Psoas muscle (tissue), 8 donors: ENCODE results near the gene EYA4. TPM values are rescaled to one million over a fixed set of nuclear protein-coding genes. Genes with fewer than 3 reads are reported as not detected.

Experiments
- ATAC-seq, 4 donors: fragments of 200-7000 bp; cut with Tn5 transposase; one replicate each; pipeline ENCODE4 v1.9.1; 2020; ENCODE audit warnings: moderate library complexity in 3 of 4, mild to moderate bottlenecking in 2 of 4
- DNase-seq, 2 donors: peaks; one replicate each; pipeline ENCODE4 v3.0.0-alpha.2; 2020
- H3K27ac ChIP-seq: fragments of 200-600 bp; one replicate; pipeline ENCODE4 v1.8.0; 2022
- H3K27me3 ChIP-seq, 3 donors: fragments of 200-600 bp in 1 of 3; one replicate each; pipeline versions ENCODE4 v1.6.1 to v1.8.0; 2013 to 2022; ENCODE audit warnings: low read length in 2 of 3, mild to moderate bottlenecking in 2 of 3, moderate library complexity in 1 of 3; ENCODE audit not compliant: insufficient read depth in 3 of 3
- H3K36me3 ChIP-seq, 2 donors: fragments of 200-600 bp in 1 of 2; one replicate each; pipeline versions ENCODE4 v1.6.1 to v1.8.0; 2013 to 2022; ENCODE audit warnings: low read depth in 1 of 2, mild to moderate bottlenecking in 1 of 2, moderate library complexity in 1 of 2; ENCODE audit not compliant: insufficient read depth in 1 of 2
- H3K4me1 ChIP-seq: fragments of 200-600 bp; one replicate; pipeline ENCODE4 v1.8.0; 2022
- H3K4me3 ChIP-seq: fragments of 200-600 bp; one replicate; pipeline ENCODE4 v1.8.0; 2022; ENCODE audit warnings: mild to moderate bottlenecking
- H3K9me3 ChIP-seq: fragments of 200-600 bp; one replicate; pipeline ENCODE4 v1.8.0; 2022
- CTCF ChIP-seq: fragments of 200-600 bp; IDR thresholded peaks from one replicate; pipeline ENCODE4 v1.8.0; 2022; ENCODE audit warnings: antibody characterized with exemption
- WGBS, 3 donors: extraction: QIAGEN DNeasy Blood & Tissue Kit; methylation state at CpG; one replicate each; pipeline versions ENCODE4 v1.1.6 to v1.1.7; 2013; 5-methylcytosine and 5-hydroxymethylcytosine counted together
- intact Hi-C, 2 donors: fragments of 100-400 bp; cut with DNase I; formaldehyde crosslinking; loops; one replicate each; pipeline versions ENCODE4 v1.11.0 to v1.14.2; 2022
- polyA plus RNA-seq, 3 donors: library from polyadenylated mRNA; stranded (reverse); fragments of 200-250 nt; gene quantifications; one replicate each; pipeline ENCODE4 v1.2.3, GENCODE V29; 2013
- total RNA-seq, 4 donors: library from RNA; stranded (reverse); fragmentation: NEBNext Ultra II Directional in 2 of 4; extraction: Animal tissue kit (Norgen Biotek cat#: 25700) in 2 of 4; gene quantifications; one replicate each; pipeline versions ENCODE4 v1.2.1 to v1.2.4, GENCODE V29; 2021 to 2023
- donor health status: healthy with polysubstance abuse.
- donor health status: DM: no; HTN: no; CAD: no; lungs with moderate emphysema.
- donor health status: Bipolar disorder and iron deficiency.
- donor health status: healthy.
- donor health status: DM: yes; HTN: yes; CAD: no.
- donor health status: DM: no; HTN: no; CAD: no.
- donor health status: DM: no; HTN: no; CAD: no.
- donor health status: DM: yes; HTN: yes; CAD: no.

EYA4 gene
- total and polyA plus RNA-seq, 7 donors = 5.6 to 48.3 (median 32.8) TPM

GRCh38 chr6:133380047-133380446 is 138.9 kb downstream of the EYA4 start:
- no peak for TF ChIP-seq CTCF
- no peaks in the 10 kb centered on the region for H3K27me3 ChIP-seq
- H3K27ac ChIP-seq = no peak overlapping the region
- no peak overlapping the region for H3K4me3 ChIP-seq
- no peaks in the 10 kb centered on the region for H3K9me3 ChIP-seq
- DNase-seq = no peak
- H3K4me1 ChIP-seq = peaks cover 28% of the 10 kb centered on the region
- H3K36me3 ChIP-seq = no peaks in the 10 kb centered on the region
- intact Hi-C loops = no loop called here
- WGBS, 3 donors = 78 to 79% (median 78%) methylated on average over 1 of the region's 1 CpG
- ATAC-seq = no peak

- H3K36me3 ChIP-seq = no peaks in the 10 kb centered on the region
- H3K4me3 ChIP-seq = no peak overlapping the region
- no peak for DNase-seq
- H3K4me1 ChIP-seq = peaks cover 28% of the 10 kb centered on the region
- TF ChIP-seq CTCF = no peak
- H3K27me3 ChIP-seq = no peaks in the 10 kb centered on the region
- H3K9me3 ChIP-seq = no peaks in the 10 kb centered on the region
- H3K27ac ChIP-seq = no peak overlapping the region
- 66 to 80% (median 71%) methylated on average over 3 of the region's 3 CpGs for WGBS, 3 donors
- intact Hi-C loops = no loop called here
- no peak for ATAC-seq
Measured at GRCh38 chr6:133380723-133381122, 139.6 kb downstream of the EYA4 start.

- Histone ChIP-seq H3K4me3 (no peak overlapping the region), H3K4me1 (peaks cover 22% of the 10 kb centered on the region), H3K9me3 (no peaks in the 10 kb centered on the region), H3K27ac (no peak overlapping the region), H3K36me3 (no peaks in the 10 kb centered on the region), H3K27me3 (no peaks in the 10 kb centered on the region)
- no peak for DNase-seq
- no peak for TF ChIP-seq CTCF
- WGBS, 3 donors = 69 to 78% (median 74%) methylated on average over 6 of the region's 6 CpGs
- intact Hi-C loops = no loop called here
- peak in 1 of 4 donors; percentile 9 for ATAC-seq
Measured at GRCh38 chr6:133388731-133389130, 147.6 kb downstream of the EYA4 start.

GRCh38 chr6:133390168-133390567 is 149.0 kb downstream of the EYA4 start:
- H3K4me3 ChIP-seq = no peak overlapping the region
- no peaks in the 10 kb centered on the region for H3K9me3 ChIP-seq
- ATAC-seq (no peak), DNase-seq (no peak)
- intact Hi-C loops = loop anchor here in 1 of 2 donors (10.0 kb wide), 1 partner anchor 315 kb away; no protein-coding TSS in a partner anchor
- H3K4me1 ChIP-seq = peaks cover 22% of the 10 kb centered on the region
- no peak for TF ChIP-seq CTCF
- no peaks in the 10 kb centered on the region for H3K36me3 ChIP-seq
- WGBS, 3 donors = 91 to 96% (median 94%) methylated on average over 9 of the region's 9 CpGs
- H3K27ac ChIP-seq = no peak overlapping the region
- H3K27me3 ChIP-seq = no peaks in the 10 kb centered on the region

- intact Hi-C loops = loop anchor here in 1 of 2 donors (10.0 kb wide), 1 partner anchor 317 kb away; no protein-coding TSS in a partner anchor
- 75 to 87% (median 86%) methylated on average over 3 of the region's 3 CpGs for WGBS, 3 donors
- Histone ChIP-seq H3K27ac (no peak overlapping the region), H3K27me3 (no peaks in the 10 kb centered on the region), H3K4me3 (no peak overlapping the region), H3K36me3 (no peaks in the 10 kb centered on the region), H3K4me1 (peaks cover 31% of the 10 kb centered on the region), H3K9me3 (no peaks in the 10 kb centered on the region)
- no peak for TF ChIP-seq CTCF
- no peak for DNase-seq
- ATAC-seq = no peak
Measured at GRCh38 chr6:133392015-133392414, 150.9 kb downstream of the EYA4 start.
